HG02678 (cell line): ENCODE data around the gene OBP2A.

ENCODE experiments used
- ATAC-seq: cut with Tn5 transposase; IDR thresholded peaks from one replicate; pipeline ENCODE4 v1.9.1; 2021; ENCODE audit warnings: mild to moderate bottlenecking, moderate library complexity; ENCODE audit not compliant: unreplicated experiment

The OBP2A gene

GRCh38 chr9:135551456-135551855 is 5.5 kb downstream of the OBP2A start:
- no peak for ATAC-seq

- ATAC-seq, result no peak
Observed at GRCh38 chr9:135552021-135552697, 6.2 kb downstream of the OBP2A start.

GRCh38 chr9:135552698-135553171 is 6.8 kb downstream of the OBP2A start:
- ATAC-seq, result no peak

GRCh38 chr9:135554718-135555117 is 8.8 kb downstream of the OBP2A start:
- no peak for ATAC-seq

DNA sequence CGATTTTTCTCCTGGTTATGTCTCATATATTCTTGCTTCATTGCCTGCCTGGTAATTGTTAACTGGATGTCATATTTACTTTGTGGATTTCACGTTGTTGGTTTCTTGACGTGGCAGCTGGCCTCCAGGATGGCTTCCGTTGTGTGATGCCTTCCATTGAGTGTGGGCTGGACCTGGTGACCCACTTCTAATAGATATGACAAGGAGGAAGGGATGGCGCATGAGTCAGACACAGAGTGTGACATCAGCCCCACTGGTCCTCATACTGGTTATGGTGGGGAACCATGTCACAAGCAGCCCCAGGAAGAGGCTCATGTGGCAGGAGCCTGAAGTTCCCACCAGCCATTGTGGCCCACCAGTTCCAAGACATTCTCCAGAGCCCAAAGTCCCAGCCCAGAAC is 9.3 kb downstream of the OBP2A start:
- ATAC-seq, result no peak

GRCh38 chr9:135555910-135556309 is 10.0 kb downstream of the OBP2A start:
- no peak for ATAC-seq

GRCh38 chr9:135559606-135560005 is 13.7 kb downstream of the OBP2A start:
- no peak for ATAC-seq

DNA sequence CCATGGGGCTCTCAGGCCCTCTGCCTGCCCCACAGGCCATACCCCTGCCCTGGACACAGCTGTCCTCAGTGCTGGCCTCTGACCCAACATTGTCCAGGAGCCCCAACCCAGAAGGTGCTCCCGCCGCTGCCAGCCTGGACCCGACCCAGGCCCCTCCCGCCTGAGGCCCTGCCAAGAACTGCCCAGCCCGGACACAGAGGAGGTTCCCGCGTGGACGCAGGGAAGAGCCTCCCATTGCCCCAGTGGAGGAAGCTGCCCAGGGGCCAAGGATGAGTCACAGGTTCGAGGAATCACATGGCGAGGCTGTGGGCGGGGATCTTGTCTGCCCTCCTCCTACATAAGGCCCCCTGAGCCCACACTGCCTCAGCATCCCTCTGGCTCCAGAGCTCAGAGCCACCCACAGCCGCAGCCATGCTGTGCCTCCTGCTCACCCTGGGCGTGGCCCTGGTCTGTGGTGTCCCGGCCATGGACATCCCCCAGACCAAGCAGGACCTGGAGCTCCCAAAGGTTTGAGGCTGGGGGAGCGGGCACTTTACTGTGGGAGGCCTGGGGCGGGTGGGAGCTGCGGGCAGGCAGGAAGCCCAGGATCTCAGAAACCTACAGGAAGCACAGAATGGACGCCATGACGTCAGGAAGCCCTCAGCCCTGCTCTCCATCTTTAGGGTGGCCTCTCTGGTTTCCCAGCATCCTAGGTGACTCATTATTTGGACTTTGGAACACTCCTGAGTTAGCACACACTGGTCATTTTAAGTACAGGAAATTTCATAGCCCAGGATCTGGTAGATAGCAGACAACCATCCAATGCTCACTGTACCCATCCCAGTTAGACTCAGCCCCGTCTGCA is 15.7 kb downstream of the OBP2A start, which contains the start of gene PAEP:
Gene PAEP (plus strand): TSS at position 366 of the 844 bp plus-strand sequence.
- no peak for ATAC-seq

GRCh38 chr9:135562235-135562745 is 16.4 kb downstream of the OBP2A start:
- no peak for ATAC-seq

DNA sequence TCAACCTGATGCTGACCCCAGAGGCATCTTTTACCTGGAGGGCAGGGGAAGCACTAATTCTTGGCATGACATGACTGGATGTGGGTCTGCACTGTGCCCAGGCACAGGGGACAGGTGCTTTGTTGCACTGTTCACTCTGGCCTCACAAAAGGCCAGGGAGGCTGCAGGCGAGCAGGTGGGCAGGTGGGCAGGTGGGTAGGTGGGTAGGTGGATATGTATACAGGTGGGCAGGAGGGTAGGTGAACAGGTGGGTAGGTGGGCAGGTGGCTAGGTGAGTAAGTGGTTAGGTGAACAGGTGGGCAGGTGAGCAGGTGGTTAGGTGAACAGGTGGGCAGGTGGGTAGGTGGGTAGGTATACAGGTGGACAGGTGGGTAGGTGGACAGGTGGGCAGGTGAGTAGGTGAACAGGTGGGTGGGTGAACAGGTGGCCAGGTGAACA is 17.1 kb downstream of the OBP2A start:
- ATAC-seq, result no peak

DNA sequence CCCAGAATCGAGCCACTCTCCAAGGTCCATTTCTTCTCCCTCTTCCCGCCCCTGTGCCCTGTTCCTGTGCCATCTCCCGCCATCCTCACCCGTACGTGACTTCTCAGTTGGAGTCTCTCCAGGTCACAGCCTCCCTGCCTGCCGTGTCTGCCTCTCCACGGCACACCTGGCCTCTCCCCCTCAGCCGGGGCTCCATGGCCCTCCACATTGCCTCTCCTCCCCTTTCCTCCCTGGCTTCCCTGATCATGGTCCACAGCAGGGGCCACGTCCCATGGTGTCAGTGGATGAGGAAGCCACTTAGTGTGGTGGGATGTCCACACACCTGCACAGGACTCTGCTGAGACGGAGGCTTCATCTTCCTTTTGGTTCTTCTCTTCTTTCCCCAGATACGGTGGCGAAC is 17.9 kb downstream of the OBP2A start:
- ATAC-seq, result no peak

DNA sequence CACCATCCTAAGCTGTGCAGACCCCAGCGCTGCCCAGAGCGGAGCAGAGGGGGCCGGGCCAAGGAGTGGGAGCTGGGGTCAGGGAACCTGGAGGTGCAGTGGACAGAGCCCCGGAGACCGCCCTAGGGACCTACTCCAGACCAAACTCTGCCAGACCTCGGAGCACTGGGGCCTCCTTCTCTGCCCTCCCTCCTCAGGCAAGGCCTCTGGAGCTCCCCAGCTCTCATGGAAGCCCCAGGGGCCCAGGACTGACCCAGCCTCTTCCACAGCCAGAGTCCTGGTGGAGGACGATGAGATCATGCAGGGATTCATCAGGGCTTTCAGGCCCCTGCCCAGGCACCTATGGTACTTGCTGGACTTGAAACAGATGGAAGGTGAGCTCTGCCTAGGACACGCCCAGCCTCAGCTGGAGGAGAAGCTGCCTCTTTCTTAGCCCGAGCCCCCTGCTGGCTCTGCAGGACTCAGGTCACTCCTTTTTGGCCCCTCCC is 19.3 kb downstream of the OBP2A start:
- no peak for ATAC-seq

DNA sequence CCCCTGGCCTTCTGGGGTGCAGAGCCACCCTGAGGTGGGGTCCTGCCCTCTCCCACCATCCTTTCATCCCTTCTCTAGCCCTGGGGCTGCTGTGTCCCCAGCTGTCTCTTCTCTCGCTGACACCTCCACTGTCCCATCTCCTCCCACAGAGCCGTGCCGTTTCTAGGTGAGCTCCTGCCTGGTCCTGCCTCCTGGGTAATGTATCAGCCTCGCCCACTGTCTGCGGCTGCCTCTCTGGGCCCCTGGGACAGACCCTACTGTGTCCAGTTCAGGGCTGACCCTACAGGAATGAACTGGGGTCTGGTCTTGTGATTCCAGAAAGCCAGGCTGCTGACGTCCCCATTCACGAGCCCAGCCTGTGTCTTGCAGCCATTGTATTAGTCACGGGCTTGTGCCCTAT is 19.7 kb downstream of the OBP2A start:
- no peak for ATAC-seq

- no peak for ATAC-seq
Observed at GRCh38 chr9:135566552-135566951, 20.6 kb downstream of the OBP2A start.

- no peak for ATAC-seq
Observed at GRCh38 chr9:135567311-135567710, 21.4 kb downstream of the OBP2A start.

DNA sequence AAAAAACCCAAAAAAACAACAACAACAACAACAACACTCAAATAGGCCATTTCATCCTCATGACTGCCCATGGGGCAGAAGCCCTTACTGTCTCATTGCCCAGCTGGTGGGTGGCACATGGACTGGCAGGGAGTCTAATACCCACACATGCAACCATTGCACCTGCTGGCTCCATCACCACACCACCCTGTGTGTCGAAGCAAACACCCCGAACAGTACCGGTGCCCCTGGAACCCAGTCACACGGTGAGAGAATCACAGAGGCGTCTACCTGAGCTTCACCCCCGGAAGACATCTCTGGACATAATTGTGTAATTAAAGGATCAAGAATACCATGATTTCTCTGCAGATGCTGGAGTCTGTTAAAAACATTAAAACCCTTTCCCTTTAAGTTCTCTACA is 22.1 kb downstream of the OBP2A start:
- no peak for ATAC-seq

DNA sequence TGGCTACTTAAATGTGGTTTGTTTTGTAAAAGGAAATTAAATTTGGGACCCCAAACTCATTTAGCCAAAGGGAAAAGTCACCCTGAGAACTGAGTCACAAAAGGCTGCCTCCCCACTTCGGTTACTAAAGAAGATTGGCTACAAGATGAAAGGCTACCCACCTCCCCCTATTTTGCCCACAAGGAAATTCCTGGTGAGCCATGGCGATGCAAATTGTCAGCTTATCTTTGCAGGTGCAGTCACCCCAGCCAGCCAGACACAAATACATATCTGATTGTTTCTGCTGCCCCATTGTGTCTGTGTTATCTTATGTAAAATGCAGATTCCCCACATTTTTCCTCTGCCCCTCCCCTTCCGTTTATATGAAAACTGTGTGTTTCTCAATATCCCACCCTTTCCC is 24.5 kb downstream of the OBP2A start:
- no peak for ATAC-seq

DNA sequence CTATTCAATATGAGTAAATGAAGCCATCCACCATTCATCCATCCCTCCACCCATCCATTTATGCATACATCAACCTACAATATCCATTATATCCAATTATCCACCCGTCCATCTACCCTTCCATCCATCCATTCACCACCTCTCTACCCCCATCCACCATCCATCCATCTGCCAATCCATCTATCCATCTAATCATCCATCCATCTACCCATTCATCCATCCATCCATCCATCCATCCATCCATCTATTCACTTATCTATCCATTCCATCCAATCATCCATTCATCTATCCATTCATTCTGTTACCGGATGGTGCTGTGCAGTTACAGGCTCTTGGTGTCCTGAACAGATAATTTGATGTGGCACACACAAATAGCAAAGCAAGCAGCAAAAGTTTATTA is 26.3 kb downstream of the OBP2A start:
- no peak for ATAC-seq

- no peak for ATAC-seq
Observed at GRCh38 chr9:135573124-135573523, 27.2 kb downstream of the OBP2A start.

DNA sequence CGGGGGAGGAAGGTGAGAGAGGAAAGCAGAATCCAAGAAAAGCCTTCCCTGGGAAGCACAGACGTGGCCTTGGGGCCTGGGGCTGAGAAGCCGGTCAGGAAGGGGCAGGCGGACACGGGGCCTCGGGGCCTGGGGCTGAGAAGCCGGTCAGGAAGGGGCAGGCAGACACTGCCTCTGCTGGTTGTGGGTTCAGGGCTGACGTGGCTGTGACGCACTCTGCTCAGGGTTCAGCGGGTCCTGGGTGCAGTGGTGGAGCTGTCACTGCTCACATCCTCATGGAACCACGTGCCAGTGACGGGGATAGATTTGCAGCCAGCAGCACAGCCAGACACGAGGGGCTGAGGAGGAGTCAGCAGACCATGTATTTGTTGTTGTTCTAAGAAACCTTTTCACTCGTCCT is 28.4 kb downstream of the OBP2A start:
- ATAC-seq, result no peak

DNA sequence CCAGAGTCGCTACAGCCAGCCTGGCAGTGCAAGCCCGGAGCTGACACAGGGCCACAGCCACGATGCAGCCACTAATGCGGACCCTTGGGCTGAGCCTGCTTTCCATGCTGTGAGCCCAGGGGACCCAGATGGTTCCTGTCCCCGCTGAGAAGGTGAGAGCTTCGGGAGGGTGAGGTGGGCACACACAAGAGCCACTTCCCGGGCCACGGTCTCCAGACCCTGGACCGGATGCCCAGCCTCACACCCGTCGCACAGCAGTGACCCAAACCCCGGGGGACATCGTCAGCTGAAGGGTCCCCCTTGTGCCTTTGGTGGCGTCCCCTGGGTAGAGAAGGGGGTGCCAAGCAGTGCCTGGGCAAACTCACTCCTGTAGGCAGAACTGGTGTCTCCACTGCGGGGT is 29.0 kb downstream of the OBP2A start:
- no peak for ATAC-seq
